Adrenal gland (tissue), 5 donors: ENCODE results near the gene RHOXF1.
"Not testable (repeated sequence)": the region's sequence is repeated elsewhere in the genome, so short reads cannot be mapped to it uniquely, and the experiment has no call there.

Experiments used
- POLR2A ChIP-seq, 2 donors: fragments of 450-650 bp; IDR thresholded peaks; one replicate each; pipeline ENCODE4 v1.6.1; 2017; ENCODE audit warnings: antibody characterized with exemption in 2 of 2, mild to moderate bottlenecking in 2 of 2, moderate library complexity in 1 of 2
- TF ChIP-seq, protein P1 (sequence below), 6 experiments: fragments of 450-650 bp in 4 of 6; fragments of 200-600 bp in 2 of 6; sonication (generic) in 1 of 6; IDR thresholded peaks; 1 replicate in 5 of 6; 2 replicates in 1 of 6; pipeline versions ENCODE4 v1.5.1 to v1.8.0; 2016 to 2021; ENCODE audit warnings: antibody characterized with exemption in 6 of 6, mild to moderate bottlenecking in 2 of 6, moderate library complexity in 1 of 6
- donor health status: DM: no; HTN: no; CAD: no.

DNA sequence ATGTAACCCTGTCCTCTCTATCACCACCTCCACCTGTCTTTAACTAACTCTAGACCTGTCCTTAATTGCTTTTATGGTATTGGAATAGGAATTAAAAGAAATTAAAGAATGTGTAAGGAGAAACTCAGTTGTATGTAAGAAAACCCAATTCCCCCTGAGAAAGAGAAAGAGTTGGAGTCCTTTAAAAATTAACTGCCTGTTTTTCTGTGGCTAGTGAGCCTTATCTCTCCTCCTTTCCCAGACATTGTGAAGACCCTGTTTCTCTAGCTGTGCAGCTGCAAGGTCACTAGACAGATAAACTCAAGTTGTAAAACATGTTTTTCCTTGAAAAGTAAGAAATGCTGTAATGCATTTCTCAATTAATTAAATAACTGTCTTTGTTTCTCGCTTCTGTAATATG lies 30.6 kb upstream of the RHOXF1 start:
- TF ChIP-seq, protein P1, sequence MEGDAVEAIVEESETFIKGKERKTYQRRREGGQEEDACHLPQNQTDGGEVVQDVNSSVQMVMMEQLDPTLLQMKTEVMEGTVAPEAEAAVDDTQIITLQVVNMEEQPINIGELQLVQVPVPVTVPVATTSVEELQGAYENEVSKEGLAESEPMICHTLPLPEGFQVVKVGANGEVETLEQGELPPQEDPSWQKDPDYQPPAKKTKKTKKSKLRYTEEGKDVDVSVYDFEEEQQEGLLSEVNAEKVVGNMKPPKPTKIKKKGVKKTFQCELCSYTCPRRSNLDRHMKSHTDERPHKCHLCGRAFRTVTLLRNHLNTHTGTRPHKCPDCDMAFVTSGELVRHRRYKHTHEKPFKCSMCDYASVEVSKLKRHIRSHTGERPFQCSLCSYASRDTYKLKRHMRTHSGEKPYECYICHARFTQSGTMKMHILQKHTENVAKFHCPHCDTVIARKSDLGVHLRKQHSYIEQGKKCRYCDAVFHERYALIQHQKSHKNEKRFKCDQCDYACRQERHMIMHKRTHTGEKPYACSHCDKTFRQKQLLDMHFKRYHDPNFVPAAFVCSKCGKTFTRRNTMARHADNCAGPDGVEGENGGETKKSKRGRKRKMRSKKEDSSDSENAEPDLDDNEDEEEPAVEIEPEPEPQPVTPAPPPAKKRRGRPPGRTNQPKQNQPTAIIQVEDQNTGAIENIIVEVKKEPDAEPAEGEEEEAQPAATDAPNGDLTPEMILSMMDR (IDR thresholded peaks at IDR 0.05), result not testable (repeated sequence)
- not testable (repeated sequence) for TF ChIP-seq POLR2A (IDR thresholded peaks at IDR 0.05)
